ENCODE measurements around the gene KCNH6.

The KCNH6 gene

DNA sequence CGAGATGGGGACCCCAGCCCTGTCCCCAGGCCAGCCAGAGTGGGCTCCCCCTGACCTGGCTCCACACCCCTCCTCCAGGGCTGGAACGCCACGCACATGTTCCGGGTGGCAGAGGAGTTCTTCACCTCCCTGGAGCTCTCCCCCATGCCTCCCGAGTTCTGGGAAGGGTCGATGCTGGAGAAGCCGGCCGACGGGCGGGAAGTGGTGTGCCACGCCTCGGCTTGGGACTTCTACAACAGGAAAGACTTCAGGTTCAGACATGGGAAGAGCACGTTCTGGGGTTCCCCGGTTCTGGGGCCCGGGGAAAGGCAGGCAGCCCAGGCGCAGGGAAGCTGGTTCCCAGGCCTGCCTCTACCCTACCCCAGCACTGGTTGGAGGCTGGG lies 41.7 kb upstream of the KCNH6 start:
- DNase-seq (ENCODE audit: low spot score): no peak
- H3K9me3 Mint-ChIP-seq: no peaks in the 10 kb centered on the region
- H3K4me3 Mint-ChIP-seq: no peak overlapping the region
- peaks cover 18% of the 10 kb centered on the region for H3K27me3 Mint-ChIP-seq (ENCODE audit: low read depth)
- H3K4me1 Mint-ChIP-seq (ENCODE audit: low read depth): no peaks in the 10 kb centered on the region
- H3K27ac Mint-ChIP-seq: no peak overlapping the region
- H3K36me3 Mint-ChIP-seq (ENCODE audit: low read depth): no peaks in the 10 kb centered on the region

DNA sequence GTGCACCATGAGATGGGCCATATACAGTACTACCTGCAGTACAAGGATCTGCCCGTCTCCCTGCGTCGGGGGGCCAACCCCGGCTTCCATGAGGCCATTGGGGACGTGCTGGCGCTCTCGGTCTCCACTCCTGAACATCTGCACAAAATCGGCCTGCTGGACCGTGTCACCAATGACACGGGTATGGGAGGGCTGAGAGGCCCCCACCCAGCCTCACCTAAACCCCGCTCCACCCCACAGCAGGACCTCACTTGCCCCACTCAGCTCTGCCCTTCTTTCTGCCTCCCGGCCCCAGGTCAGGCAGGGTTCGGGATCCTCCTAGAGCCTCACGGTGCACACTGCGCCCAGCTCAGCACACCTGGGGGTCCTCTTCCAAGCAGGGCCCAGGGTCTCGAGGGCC lies 40.6 kb upstream of the KCNH6 start:
- H3K9me3 Mint-ChIP-seq: no peaks in the 10 kb centered on the region
- no peak overlapping the region for H3K4me3 Mint-ChIP-seq
- DNase-seq (ENCODE audit: low spot score): no peak
- peaks cover 15% of the 10 kb centered on the region for H3K27me3 Mint-ChIP-seq (ENCODE audit: low read depth)
- no peak overlapping the region for H3K27ac Mint-ChIP-seq
- H3K36me3 Mint-ChIP-seq (ENCODE audit: low read depth): no peaks in the 10 kb centered on the region
- no peaks in the 10 kb centered on the region for H3K4me1 Mint-ChIP-seq (ENCODE audit: low read depth)

DNA sequence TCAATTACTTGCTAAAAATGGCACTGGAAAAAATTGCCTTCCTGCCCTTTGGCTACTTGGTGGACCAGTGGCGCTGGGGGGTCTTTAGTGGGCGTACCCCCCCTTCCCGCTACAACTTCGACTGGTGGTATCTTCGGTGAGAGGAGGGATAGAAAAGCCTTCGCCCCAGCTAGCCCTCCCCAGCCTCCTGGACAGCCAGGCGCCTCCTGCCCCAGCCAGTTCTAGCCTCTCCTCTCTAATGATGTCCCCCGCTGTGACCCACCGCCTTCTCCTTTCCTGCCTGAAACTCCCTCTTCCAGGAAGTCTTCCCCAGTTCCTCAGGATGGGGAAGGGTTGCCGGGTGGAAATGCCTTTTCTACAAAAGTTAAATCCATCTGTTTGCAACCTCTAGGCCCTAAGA lies 40.1 kb upstream of the KCNH6 start:
- Mint-ChIP-seq H3K27ac (no peak overlapping the region), H3K36me3 (ENCODE audit: low read depth) (no peaks in the 10 kb centered on the region), H3K4me3 (no peak overlapping the region), H3K9me3 (no peaks in the 10 kb centered on the region), H3K27me3 (ENCODE audit: low read depth) (peaks cover 9% of the 10 kb centered on the region), H3K4me1 (ENCODE audit: low read depth) (no peaks in the 10 kb centered on the region)
- DNase-seq (ENCODE audit: low spot score): no peak

DNA sequence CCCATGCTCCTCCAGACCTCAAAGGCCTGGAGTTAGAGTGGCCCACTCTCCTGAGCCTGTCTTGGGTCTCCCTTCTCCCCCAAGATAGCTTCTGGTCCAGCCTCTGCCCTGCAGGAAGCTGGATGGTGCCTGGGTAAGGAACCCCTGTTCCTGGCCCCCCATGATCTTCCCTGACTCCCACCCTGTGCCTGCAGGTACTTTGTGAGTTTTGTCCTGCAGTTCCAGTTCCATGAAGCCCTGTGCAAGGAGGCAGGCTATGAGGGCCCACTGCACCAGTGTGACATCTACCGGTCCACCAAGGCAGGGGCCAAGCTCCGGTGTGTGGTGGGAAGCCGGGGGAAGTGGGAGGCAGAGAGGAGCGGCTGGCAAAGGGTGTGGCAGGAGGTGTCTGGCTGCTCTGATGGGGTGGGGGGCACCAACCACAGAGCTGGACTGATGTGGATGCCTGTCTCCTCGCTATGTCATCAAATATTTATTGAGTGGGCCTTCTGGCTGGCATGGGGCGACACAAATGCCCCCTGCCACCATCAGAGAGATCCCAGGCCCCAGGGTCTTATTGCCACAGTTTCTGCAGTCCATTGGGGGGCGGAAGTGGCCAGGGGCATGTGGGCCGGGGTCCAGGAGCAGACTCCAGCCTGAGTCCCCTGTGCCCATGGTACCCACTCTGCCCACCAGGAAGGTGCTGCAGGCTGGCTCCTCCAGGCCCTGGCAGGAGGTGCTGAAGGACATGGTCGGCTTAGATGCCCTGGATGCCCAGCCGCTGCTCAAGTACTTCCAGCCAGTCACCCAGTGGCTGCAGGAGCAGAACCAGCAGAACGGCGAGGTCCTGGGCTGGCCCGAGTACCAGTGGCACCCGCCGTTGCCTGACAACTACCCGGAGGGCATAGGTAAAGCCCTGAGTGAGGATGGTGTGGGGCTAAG lies 39.2 kb upstream of the KCNH6 start:
- Mint-ChIP-seq H3K27ac (no peak overlapping the region), H3K36me3 (ENCODE audit: low read depth) (no peaks in the 10 kb centered on the region), H3K9me3 (no peaks in the 10 kb centered on the region), H3K4me3 (no peak overlapping the region), H3K27me3 (ENCODE audit: low read depth) (peaks cover 2% of the 10 kb centered on the region), H3K4me1 (ENCODE audit: low read depth) (no peaks in the 10 kb centered on the region)
- DNase-seq (ENCODE audit: low spot score): no peak

DNA sequence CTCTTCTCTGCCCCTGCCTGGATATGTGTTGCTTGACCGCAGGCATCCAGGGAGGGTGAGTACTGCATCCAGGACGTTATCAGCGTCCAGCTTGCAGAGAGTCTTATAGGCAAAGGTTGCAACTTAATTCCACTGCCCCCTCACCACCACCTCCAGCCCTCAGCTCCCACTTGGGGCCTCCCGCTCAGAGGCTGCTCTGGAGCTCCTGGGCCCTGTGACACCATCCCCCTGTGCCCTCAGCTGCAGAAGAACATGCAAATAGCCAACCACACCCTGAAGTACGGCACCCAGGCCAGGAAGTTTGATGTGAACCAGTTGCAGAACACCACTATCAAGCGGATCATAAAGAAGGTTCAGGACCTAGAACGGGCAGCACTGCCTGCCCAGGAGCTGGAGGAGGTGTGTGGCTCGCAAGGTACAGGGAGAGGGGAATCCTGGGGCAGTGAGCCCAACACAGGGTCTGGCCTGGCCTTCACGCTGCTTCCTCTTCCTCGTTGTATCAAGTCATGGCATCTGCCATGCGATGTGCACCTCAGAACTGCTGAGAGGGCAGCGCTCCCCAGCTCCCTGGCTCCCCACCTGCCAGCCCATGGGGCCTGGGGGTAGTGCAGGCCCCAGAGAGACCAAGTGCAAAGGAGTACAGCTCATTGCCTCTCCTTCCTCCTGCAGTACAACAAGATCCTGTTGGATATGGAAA lies 36.7 kb upstream of the KCNH6 start:
- no peak overlapping the region for H3K4me3 Mint-ChIP-seq
- H3K27me3 Mint-ChIP-seq (ENCODE audit: low read depth): no peaks in the 10 kb centered on the region
- no peaks in the 10 kb centered on the region for H3K4me1 Mint-ChIP-seq (ENCODE audit: low read depth)
- DNase-seq (ENCODE audit: low spot score): no peak
- no peaks in the 10 kb centered on the region for H3K36me3 Mint-ChIP-seq (ENCODE audit: low read depth)
- H3K27ac Mint-ChIP-seq: no peak overlapping the region
- H3K9me3 Mint-ChIP-seq: no peaks in the 10 kb centered on the region

DNA sequence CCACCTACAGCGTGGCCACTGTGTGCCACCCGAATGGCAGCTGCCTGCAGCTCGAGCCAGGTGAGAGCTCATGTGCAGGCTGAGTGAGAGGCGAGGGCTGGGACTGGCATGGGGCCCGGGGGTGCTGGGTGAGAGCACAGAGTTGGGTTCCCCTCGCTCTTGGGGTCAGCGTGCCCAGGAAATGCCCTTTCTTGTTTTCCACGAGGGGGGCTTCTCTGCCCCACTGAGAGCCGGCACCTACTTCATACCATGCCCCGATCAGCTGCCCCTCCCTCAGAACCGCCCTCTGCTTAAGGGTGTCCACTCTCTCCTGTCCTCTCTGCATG lies 36.2 kb upstream of the KCNH6 start:
- Mint-ChIP-seq H3K9me3 (no peaks in the 10 kb centered on the region), H3K27me3 (ENCODE audit: low read depth) (no peaks in the 10 kb centered on the region), H3K4me1 (ENCODE audit: low read depth) (no peaks in the 10 kb centered on the region), H3K4me3 (no peak overlapping the region), H3K36me3 (ENCODE audit: low read depth) (no peaks in the 10 kb centered on the region), H3K27ac (no peak overlapping the region)
- no peak for DNase-seq (ENCODE audit: low spot score)

DNA sequence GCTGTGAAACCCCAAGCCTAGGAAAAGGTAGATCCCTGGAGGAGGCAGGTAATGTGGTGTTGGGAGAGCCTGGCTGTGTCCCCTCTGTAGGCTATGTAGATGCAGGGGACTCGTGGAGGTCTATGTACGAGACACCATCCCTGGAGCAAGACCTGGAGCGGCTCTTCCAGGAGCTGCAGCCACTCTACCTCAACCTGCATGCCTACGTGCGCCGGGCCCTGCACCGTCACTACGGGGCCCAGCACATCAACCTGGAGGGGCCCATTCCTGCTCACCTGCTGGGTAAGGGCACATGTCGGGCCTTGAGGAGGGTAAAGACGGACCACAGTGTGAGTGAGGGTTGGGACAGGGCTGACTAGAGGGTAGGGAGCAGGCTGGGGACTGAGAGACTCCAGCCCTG lies 34.3 kb upstream of the KCNH6 start:
- no peak overlapping the region for H3K27ac Mint-ChIP-seq
- no peak overlapping the region for H3K4me3 Mint-ChIP-seq
- DNase-seq (ENCODE audit: low spot score): no peak
- H3K4me1 Mint-ChIP-seq (ENCODE audit: low read depth): no peaks in the 10 kb centered on the region
- no peaks in the 10 kb centered on the region for H3K27me3 Mint-ChIP-seq (ENCODE audit: low read depth)
- no peaks in the 10 kb centered on the region for H3K36me3 Mint-ChIP-seq (ENCODE audit: low read depth)
- H3K9me3 Mint-ChIP-seq: no peaks in the 10 kb centered on the region

DNA sequence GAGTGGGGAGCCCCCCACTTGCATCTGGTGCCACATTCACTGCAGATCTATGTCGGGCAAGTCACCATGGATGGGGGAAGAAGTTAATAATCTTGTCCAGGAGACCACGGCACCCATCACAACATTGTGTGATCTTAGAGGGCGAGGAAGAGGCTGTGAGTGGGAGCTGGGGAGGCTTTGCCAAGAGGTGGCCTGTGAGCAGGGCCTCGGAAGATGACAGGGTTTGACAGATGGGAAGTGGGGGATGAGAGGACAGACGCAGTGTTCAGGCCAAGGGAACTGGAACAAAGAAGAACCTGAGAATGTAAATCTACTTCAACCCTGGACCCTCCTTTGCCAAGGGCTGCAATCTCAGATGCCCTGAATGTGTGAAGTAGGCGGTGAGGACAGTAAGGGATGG lies 33.9 kb upstream of the KCNH6 start:
- Mint-ChIP-seq H3K4me3 (no peak overlapping the region), H3K9me3 (no peaks in the 10 kb centered on the region), H3K4me1 (ENCODE audit: low read depth) (no peaks in the 10 kb centered on the region), H3K27me3 (ENCODE audit: low read depth) (no peaks in the 10 kb centered on the region), H3K27ac (no peak overlapping the region), H3K36me3 (ENCODE audit: low read depth) (no peaks in the 10 kb centered on the region)
- no peak for DNase-seq (ENCODE audit: low spot score)

DNA sequence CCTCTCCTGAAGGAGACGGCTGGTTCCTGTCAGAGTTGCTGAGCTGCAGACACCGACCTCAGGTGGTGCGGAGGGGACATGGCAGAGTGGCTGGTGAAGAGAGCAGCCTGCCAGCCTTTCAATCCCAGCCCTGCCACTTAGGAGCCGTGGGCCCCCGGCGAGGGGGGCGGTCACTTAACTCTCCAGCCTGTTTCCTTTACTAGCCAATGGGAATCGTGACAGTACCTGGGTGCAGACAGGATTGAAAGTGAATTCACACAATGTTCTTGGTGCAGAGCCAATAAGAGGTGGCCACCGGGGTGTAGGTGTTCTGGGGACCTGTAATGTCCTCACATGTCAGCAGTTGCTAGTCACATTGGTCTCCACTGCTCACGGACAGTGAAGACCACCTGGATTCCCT lies 32.8 kb upstream of the KCNH6 start:
- no peaks in the 10 kb centered on the region for H3K4me1 Mint-ChIP-seq (ENCODE audit: low read depth)
- no peak overlapping the region for H3K4me3 Mint-ChIP-seq
- H3K9me3 Mint-ChIP-seq: no peaks in the 10 kb centered on the region
- H3K36me3 Mint-ChIP-seq (ENCODE audit: low read depth): no peaks in the 10 kb centered on the region
- DNase-seq (ENCODE audit: low spot score): no peak
- no peak overlapping the region for H3K27ac Mint-ChIP-seq
- no peaks in the 10 kb centered on the region for H3K27me3 Mint-ChIP-seq (ENCODE audit: low read depth)

DNA sequence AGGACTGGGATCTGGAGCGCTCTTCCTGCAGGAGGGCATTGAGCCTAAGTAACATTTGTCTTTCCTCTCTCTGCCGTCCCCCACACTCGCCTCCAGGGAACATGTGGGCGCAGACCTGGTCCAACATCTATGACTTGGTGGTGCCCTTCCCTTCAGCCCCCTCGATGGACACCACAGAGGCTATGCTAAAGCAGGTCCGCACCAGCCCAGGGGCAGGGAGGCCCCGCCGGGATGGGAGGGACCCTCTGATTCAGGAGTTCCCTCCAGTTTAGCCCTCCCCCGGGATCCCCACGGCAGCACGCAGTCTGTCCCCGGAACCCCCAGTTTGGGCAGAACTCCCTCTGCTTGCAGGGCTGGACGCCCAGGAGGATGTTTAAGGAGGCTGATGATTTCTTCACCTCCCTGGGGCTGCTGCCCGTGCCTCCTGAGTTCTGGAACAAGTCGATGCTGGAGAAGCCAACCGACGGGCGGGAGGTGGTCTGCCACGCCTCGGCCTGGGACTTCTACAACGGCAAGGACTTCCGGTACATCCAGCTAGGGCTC lies 32.2 kb upstream of the KCNH6 start:
- no peak overlapping the region for H3K4me3 Mint-ChIP-seq
- H3K27me3 Mint-ChIP-seq (ENCODE audit: low read depth): no peaks in the 10 kb centered on the region
- H3K27ac Mint-ChIP-seq: no peak overlapping the region
- no peaks in the 10 kb centered on the region for H3K4me1 Mint-ChIP-seq (ENCODE audit: low read depth)
- H3K9me3 Mint-ChIP-seq: no peaks in the 10 kb centered on the region
- no peak for DNase-seq (ENCODE audit: low spot score)
- no peaks in the 10 kb centered on the region for H3K36me3 Mint-ChIP-seq (ENCODE audit: low read depth)

DNA sequence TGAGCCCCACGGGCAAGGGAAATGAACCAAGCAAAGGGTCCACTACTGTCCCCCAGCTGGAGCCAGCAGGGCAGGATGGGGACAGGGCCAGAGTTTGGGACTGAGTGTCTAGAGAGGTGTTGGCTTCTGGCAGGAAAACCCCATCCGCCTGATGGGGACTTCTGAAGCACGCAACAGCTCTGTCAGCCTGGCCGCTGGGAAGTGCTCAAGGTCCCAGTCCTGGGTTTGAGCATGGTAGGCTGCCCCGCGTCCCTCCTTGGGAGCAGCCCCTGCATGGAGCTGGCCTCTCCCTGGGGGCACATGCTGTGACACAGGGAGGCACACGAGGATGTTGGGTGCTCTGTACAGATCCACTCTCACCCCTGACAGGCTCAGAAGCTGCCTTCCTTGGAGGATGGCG lies 31.7 kb upstream of the KCNH6 start:
- no peaks in the 10 kb centered on the region for H3K36me3 Mint-ChIP-seq (ENCODE audit: low read depth)
- DNase-seq (ENCODE audit: low spot score): no peak
- no peak overlapping the region for H3K27ac Mint-ChIP-seq
- H3K4me1 Mint-ChIP-seq (ENCODE audit: low read depth): no peaks in the 10 kb centered on the region
- H3K9me3 Mint-ChIP-seq: no peaks in the 10 kb centered on the region
- H3K27me3 Mint-ChIP-seq (ENCODE audit: low read depth): no peaks in the 10 kb centered on the region
- H3K4me3 Mint-ChIP-seq: no peak overlapping the region

DNA sequence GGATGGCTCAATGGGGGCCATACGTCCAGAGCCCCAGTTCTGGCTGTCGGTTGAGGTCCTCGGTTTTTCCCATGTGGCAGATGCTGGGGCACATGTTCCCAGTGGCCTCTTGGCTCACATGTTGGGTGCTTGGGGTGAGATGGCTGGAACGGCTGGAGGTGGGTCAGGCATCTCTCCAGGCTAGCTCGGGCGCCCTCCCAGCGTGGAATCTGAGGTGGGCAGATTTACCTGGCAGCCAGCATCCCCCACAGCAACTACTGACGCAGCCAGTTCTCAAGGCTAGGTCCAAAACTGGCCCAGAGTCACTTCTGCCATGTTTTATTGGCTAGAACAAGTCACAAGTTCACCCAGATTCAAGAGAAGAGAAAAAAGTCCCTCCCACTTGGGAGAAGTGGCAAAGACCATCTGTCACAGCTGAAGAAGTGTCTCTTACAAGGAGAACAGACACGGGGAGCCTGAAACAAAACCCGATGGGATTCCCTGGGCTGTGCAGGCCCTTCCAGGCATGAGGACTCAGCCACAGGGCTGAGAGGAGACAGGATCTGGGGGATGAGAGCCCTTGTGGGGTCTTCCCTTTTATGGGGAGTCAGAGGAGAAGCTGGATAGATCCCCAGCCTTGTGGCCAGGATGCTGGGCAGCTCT lies 31.1 kb upstream of the KCNH6 start:
- Mint-ChIP-seq H3K27me3 (ENCODE audit: low read depth) (no peaks in the 10 kb centered on the region), H3K9me3 (no peaks in the 10 kb centered on the region), H3K4me3 (no peak overlapping the region), H3K36me3 (ENCODE audit: low read depth) (no peaks in the 10 kb centered on the region), H3K4me1 (ENCODE audit: low read depth) (no peaks in the 10 kb centered on the region), H3K27ac (no peak overlapping the region)
- no peak for DNase-seq (ENCODE audit: low spot score)

DNA sequence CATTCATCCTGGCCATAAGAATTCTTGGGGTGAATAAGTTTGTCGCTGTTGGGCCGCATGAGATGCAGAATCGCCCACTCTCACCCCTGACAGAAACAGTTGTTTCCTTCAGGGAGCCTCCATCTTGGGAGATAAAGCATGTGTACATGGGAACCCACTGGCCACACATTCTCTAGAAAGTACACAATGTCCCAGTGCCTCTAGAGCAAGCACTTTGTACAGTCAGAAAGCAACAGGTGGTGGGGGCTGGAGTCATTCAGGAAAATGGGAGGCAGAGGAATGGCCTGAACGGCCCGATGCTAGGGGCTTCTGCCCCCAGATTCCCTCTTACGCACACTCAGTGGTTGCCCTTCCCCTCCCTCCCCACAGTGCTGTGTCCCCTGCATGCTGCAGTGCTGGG lies 30.2 kb upstream of the KCNH6 start:
- Mint-ChIP-seq H3K36me3 (ENCODE audit: low read depth) (no peaks in the 10 kb centered on the region), H3K9me3 (no peaks in the 10 kb centered on the region), H3K4me1 (ENCODE audit: low read depth) (no peaks in the 10 kb centered on the region), H3K27ac (no peak overlapping the region), H3K4me3 (no peak overlapping the region), H3K27me3 (ENCODE audit: low read depth) (no peaks in the 10 kb centered on the region)
- no peak for DNase-seq (ENCODE audit: low spot score)

DNA sequence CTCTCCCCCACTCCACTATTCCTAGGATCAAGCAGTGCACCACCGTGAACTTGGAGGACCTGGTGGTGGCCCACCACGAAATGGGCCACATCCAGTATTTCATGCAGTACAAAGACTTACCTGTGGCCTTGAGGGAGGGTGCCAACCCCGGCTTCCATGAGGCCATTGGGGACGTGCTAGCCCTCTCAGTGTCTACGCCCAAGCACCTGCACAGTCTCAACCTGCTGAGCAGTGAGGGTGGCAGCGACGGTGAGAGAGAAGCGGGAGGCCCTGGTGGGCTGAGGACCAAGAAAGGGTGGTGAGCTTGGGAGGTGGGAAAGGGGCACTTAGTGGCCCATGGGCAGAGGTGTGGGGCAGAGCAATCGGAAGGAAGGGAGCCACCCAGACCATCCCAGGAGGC lies 29.7 kb upstream of the KCNH6 start:
- DNase-seq (ENCODE audit: low spot score): no peak
- Mint-ChIP-seq H3K27ac (no peak overlapping the region), H3K27me3 (ENCODE audit: low read depth) (no peaks in the 10 kb centered on the region), H3K9me3 (no peaks in the 10 kb centered on the region), H3K4me1 (ENCODE audit: low read depth) (no peaks in the 10 kb centered on the region), H3K36me3 (ENCODE audit: low read depth) (no peaks in the 10 kb centered on the region), H3K4me3 (no peak overlapping the region)

Data from T-helper 2 cell treated with Interferon-gamma antibody and Interleukin-4, amounts not matched to agents 5 μg/mL and 100 μg/mL, for 36 hours (primary cell).